22Rv1 (cell line): ENCODE results near the gene APOL2.

Experiments
- H3K27ac ChIP-seq: fragments of 450-650 bp; 2 replicates; pipeline ENCODE4 v1.5.1; 2017
- ZFX ChIP-seq: fragments of 450-650 bp; IDR thresholded peaks from 2 replicates; pipeline ENCODE4 v1.6.1; 2017; ENCODE audit warnings: antibody characterized with exemption, borderline replicate concordance
- TF ChIP-seq, protein P1 (sequence below): fragments of 450-650 bp; IDR thresholded peaks from 2 replicates; pipeline ENCODE4 v1.5.1; 2017; ENCODE audit warnings: mild to moderate bottlenecking

The APOL2 gene

DNA sequence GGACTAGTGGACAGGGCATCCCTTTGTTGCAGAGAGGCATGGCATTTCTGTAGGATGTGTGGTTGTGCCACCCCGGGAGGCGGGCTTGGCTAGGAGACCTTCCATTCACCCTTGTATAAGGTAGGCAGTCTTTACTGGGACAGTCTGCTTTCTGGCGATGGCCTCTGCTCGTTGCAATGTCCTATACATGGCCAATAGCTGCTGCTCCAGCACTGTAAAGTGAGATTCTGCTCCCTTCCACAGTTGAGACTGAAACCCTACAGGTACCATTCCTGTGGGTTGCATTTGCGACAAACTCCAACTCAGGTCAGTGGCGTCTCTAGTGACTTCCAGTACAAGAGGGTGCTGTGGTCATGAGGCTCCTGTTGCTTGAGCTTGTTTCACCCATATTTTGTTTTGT is 58.4 kb downstream of the APOL2 start:
- TF ChIP-seq, protein P1, sequence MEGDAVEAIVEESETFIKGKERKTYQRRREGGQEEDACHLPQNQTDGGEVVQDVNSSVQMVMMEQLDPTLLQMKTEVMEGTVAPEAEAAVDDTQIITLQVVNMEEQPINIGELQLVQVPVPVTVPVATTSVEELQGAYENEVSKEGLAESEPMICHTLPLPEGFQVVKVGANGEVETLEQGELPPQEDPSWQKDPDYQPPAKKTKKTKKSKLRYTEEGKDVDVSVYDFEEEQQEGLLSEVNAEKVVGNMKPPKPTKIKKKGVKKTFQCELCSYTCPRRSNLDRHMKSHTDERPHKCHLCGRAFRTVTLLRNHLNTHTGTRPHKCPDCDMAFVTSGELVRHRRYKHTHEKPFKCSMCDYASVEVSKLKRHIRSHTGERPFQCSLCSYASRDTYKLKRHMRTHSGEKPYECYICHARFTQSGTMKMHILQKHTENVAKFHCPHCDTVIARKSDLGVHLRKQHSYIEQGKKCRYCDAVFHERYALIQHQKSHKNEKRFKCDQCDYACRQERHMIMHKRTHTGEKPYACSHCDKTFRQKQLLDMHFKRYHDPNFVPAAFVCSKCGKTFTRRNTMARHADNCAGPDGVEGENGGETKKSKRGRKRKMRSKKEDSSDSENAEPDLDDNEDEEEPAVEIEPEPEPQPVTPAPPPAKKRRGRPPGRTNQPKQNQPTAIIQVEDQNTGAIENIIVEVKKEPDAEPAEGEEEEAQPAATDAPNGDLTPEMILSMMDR: no peak
- TF ChIP-seq ZFX: no peak
- no peak overlapping the region for H3K27ac ChIP-seq

DNA sequence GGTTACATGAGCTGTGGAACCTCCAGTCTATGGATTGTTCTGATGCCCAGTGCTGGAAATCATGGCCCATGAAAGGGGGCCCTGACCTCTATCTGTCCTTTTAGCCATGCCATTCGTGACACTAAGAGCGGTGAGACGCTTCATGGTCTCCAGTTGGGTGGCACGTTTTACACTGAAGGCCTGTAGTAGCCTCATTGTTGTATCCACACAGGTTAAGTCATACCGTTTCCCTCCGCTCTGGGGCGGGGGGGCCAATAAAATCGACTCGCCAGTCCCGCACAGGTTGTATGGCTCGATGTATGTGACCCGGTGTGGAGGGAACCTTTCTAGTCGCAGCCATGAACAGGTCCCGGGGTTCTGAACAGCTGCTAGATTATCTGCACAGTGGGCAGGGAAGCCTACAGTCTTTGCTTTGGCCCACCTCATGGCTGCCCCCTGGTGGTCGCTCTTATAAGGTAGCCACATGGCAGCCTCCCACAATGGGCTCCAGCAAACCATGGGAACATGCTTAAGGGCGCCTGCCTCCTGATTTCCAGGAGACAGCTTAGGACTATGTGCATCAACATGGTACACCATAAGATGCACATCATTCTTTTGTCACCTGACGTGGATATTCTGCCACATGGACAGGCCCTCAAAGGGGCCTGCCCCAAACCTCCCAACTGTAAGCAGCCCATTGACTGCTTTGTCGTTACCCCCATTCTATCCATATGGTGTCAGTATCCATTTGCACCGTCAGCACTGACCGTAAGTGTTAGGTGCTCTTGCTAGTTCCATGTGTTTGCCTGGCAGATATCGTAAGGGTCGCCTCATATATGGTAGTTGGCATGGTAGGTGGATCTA is 59.1 kb downstream of the APOL2 start:
- TF ChIP-seq, protein P1: peak; percentile 91
- no peak for TF ChIP-seq ZFX
- H3K27ac ChIP-seq: no peak overlapping the region

DNA sequence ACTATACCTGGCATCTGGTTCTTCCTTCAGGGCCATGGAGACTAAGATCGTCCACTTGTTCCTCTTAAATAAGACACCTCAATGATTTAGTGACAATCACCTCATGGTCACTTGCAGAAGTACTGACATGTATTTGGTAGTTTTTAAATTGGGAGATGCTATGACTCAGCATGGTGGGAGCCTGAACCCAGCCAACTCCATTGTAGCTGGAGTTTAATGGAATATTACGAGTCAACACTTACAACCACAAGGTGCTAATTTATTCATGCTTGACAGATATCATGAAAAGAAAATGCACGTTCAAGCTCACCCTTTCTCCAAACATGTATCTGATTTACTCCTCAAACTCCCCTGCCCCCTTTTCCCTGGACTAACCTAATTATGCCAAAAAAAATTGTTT is 62.2 kb downstream of the APOL2 start:
- no peak for TF ChIP-seq ZFX
- TF ChIP-seq, protein P1: no peak
- H3K27ac ChIP-seq: no peak overlapping the region
